GM21717 (cell line): Measurements from ENCODE around the gene MET.
"Not testable (repeated sequence)": the region's sequence is repeated elsewhere in the genome, so short reads cannot be mapped to it uniquely, and the experiment has no call there.

Experiments
- ATAC-seq: cut with Tn5 transposase; IDR thresholded peaks from one replicate; pipeline ENCODE4 v1.9.1; 2021; ENCODE audit warnings: mild to moderate bottlenecking, moderate library complexity; ENCODE audit not compliant: unreplicated experiment

Gene MET

GRCh38 chr7:116671681-116672595 is at the start of gene MET:
MET (plus strand) TSS chr7:116672196; CDS start chr7:116699085, 26,889 bp downstream.
- ATAC-seq: peak; percentile 90

GRCh38 chr7:116626886-116627285 is 45.1 kb upstream of the MET start:
- ATAC-seq: no peak

DNA sequence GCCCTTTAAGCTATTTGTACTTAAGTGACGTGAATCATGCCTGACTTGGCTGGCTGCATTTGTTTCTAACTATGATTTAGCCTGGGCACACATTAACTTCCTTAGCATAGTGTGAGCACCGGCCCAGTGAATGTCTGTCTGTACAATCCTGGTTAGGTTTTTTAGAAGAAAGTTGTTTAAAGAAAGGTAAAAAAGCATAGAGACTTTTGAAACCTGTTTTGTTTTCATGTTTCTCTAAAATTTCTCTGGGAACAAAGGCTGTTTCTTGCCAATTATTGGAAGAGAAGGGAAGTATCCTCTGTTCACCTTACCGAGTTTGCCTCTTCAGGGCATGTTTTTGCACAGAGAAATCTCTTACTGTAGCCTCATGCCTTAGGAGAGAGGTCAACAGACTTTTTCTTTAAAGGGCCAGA is 42.9 kb upstream of the MET start:
- no peak for ATAC-seq

- peak; percentile 99 for ATAC-seq
Measured at GRCh38 chr7:116630357-116630756, 41.6 kb upstream of the MET start.

DNA sequence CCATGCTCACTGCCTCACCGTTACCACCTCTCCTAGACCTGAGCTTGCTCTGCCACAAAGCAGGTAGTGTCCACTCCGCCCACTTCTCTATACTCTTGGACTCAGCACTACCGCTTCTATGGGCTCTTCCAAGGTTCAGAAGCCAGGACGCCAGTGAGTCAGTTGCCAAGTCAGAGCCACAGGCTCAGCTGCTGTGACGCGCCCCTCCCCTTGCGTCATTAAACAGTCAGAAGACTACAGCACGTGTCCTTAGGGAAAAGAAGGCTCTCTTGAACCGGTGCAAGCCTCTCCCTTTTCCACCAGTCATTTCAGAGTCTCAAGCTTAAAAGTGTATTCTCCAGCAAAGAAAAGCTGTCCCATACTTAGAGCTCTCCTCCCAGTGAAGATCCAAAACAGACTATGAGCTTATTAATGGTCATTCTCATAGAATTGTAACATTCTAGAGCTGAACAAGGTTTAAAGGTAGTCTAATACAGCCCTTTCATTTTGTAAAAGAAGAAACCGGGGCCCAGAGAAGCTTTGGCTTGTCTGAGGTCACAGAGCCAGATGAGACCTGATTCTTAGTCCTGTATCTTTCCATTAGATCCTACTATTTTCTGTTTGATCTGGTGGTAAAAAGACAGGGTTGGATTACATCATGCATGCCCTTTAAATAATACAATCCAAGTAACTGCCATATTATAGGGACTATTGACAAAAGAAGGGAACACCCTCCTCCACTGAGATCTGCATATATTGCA is 40.9 kb upstream of the MET start:
- ATAC-seq: no peak

GRCh38 chr7:116631676-116632075 is 40.3 kb upstream of the MET start:
- no peak for ATAC-seq

DNA sequence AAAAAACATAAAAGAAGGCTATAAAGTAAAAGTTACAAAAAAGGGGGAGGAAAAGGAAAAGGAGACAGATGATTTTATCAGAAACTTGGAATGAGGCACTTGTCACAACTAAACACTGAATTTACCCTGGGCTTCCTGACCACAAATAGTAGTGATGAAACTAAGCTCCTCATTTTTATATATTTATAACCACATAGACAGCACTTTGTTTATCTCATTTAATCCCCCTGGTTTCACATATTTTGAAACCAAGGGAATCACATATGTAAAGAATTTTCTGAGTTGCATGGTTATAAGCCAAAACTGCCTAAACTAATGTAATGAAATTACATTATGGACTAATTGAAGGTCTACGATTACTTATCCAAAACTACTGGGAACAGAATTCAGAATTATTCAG is 39.6 kb upstream of the MET start:
- ATAC-seq: no peak

GRCh38 chr7:116633131-116633988 is 38.6 kb upstream of the MET start:
- peak; percentile 48 for ATAC-seq

DNA sequence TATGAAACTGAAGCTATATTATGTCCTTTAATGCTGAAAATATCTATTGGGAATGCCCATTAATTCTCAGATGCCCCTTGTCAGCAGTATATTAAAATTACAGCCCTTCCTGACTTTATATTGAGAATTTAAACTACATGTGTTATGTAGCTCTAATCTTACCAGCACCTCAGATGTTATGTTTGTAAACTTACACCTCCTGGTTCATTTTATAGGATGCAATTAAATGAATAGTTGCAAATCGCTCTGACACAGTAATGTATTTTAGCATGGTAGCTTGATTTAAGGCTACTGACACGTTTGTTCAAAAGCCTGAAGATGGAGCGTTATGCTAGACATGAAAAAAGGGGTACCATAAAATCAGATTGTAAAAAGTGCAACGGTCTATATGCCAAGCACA is 35.0 kb upstream of the MET start:
- no peak for ATAC-seq

DNA sequence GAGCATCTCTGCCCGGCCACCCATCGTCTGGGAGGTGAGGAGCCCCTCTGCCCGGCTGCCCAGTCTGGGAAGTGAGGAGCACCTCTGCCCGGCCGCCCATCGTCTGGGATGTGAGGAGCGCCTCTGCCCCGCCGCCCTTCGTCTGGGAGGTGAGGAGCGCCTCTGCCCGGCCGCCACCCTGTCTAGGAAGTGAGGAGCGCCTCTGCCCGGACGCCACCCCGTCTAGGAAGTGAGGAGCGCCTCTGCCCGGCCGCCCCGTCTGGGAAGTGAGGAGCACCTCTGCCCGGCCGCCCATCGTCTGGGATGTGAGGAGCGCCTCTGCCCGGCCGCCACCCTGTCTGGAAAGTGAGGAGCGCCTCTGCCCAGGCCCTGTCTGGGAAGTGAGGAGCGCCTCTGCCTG is 33.4 kb upstream of the MET start:
- ATAC-seq: not testable (repeated sequence)

DNA sequence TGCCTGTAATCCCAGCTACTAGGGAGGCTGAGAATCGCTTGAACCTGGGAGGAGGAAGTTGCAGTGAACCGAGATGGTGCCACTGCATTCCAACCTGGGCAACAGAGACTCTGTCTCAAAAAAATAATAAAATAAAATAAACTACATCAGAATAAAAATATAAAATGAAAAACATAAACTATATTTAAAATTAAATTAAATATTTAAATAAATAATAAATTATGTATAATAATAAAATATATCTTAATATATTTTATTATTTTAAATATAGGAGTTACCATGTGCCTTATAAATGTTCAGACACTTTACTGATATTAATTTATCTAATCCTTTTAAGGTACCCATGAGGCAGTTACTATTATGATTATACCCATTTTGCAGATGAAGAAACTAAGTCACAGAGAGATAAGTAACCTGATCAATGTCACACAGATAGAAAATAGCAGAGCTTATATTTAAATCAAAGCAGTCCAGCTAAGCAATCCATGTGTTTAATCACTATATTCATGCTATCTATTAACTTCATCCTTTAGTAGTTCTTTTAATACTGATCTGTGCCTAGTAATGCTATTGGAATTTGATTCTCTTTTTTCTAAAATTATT is 30.3 kb upstream of the MET start:
- no peak for ATAC-seq

GRCh38 chr7:116643148-116643547 is 28.8 kb upstream of the MET start:
- not testable (repeated sequence) for ATAC-seq

DNA sequence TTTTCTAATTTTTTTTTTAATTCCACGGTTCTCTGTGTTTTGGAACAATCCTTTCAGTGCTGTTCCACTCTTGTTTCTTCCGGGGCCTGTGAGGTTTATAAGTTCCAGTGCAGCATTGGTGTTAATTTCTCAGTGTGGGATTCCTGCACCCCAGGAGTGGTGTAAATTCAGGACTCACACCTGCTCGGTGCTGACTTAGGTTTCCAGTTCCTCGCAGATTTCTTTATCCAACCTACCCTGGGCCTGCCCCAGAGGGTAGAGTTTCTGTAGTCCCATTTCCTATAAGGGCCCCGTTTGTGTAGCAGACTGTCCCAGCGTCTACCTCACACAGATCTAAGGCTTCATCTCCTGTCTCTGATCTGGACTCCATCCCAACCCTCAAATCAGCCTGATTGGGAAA is 27.4 kb upstream of the MET start:
- ATAC-seq: no peak

DNA sequence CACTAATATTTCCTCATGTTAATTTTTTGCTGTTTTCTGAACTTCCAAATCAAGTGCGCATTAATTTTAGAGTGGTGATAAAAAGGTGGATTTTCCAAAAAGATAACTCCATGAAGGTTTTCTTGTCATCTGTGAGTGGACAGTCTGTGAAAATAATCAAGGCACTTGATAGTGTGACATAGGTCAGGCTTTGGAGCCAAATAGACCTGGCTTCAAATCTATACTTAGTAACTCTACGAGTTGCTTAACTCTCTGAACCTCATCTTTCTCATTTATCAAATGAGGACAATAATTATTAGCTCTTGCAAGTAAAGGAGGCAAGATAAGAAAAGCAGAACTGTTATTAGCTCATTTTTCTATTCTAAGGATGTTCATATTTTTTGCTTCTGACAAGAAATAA is 24.7 kb upstream of the MET start:
- no peak for ATAC-seq

- ATAC-seq: no peak
Measured at GRCh38 chr7:116647861-116648260, 24.1 kb upstream of the MET start.

DNA sequence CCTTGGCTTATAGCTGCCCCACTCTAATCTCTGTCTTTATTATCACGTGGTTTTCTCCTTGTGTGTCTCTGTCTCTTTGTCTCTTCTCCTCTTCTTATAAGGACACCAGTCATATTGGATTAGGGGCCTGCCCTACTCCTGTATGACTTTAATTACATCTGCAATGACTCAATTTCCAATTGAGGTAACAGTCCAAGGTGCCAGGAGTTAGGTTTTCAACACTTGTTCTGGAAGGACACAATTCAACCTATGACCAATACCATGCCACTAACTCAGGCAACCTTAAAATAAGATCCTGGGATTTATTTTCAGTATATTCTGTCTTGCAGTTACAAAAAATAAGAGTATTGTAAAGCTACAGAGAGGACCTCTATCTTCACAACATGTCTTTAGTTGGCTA is 21.6 kb upstream of the MET start:
- ATAC-seq: no peak

DNA sequence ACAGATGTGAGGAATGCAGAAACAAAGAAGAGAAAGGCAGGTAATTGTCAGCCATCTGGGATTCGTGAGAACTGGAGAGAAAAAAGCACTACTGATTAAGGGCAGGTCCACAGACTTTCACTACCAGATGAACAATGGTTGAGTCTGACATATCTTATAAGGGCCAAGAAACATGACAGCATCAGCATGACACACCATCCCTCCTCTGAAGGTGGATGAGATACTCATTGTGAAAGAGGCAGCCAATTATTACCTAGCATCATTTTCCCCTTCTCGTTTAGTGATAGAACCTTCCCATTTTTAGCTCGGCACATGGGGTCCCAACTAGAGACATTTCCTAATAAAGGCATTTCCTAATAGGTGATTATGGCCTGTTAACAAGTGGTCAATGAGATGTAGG is 19.2 kb upstream of the MET start:
- no peak for ATAC-seq

- no peak for ATAC-seq
Measured at GRCh38 chr7:116653204-116653603, 18.8 kb upstream of the MET start.

GRCh38 chr7:116653646-116654045 is 18.4 kb upstream of the MET start:
- no peak for ATAC-seq

DNA sequence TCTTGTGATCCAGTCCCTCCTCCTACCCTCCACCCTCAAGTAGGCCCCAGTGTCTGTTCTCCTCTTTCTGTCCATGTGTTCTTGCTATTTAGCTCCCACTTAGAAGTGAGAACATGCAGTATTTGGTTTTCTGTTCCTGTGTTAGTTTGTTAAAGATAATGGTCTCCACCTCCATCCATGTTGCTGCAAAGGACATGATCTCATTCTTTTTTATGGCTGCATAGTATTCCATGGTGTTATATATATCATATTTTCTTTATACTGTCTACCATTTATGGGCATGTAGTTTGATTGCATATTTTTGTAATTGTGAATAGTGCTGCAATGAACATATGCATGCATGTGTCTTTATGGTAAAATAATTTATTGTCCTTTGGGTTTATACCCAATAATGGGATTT is 12.7 kb upstream of the MET start:
- ATAC-seq: not testable (repeated sequence)

GRCh38 chr7:116661865-116662264 is 10.1 kb upstream of the MET start:
- ATAC-seq: no peak
